OCI-LY7 (cell line): Measurements from ENCODE around the gene ISM2.

Source experiments
- EZH2phosphoT487 ChIP-seq: fragments of 200-600 bp; sonication (generic); IDR thresholded peaks from 2 replicates; pipeline ENCODE4 v1.6.1; 2018; ENCODE audit warnings: low read depth, borderline replicate concordance, mild to moderate bottlenecking, mixed run types, antibody characterized with exemption, low read length, moderate library complexity, mixed read lengths
- TF ChIP-seq, protein P1 (sequence below): fragments of 200-600 bp; sonication (generic); conservative IDR thresholded peaks from 2 replicates; pipeline ENCODE4 v1.5.1; 2014; ENCODE audit warnings: mild to moderate bottlenecking, antibody characterized with exemption, low read length, moderate library complexity, mixed read lengths

DNA sequence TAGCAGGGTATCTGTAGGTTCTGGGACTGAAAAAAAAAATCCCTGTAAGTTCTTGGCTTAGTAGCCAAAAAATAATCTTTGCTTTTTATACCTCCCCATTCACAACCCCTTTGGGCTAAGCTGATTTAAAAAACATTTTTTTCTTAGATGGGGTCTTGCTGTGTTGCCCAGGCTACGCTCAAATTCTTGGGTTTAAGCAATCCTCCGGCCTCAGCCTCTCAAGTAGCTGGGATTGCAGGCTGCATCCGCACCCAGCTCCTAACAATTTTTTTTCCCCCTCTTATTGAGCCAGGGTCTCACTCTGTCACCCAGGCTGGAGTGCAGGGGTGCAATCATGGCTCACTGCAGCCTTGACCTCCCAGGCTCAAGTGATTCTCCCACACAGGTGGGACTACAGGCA is 9.1 kb upstream of the ISM2 start:
- TF ChIP-seq, protein P1, sequence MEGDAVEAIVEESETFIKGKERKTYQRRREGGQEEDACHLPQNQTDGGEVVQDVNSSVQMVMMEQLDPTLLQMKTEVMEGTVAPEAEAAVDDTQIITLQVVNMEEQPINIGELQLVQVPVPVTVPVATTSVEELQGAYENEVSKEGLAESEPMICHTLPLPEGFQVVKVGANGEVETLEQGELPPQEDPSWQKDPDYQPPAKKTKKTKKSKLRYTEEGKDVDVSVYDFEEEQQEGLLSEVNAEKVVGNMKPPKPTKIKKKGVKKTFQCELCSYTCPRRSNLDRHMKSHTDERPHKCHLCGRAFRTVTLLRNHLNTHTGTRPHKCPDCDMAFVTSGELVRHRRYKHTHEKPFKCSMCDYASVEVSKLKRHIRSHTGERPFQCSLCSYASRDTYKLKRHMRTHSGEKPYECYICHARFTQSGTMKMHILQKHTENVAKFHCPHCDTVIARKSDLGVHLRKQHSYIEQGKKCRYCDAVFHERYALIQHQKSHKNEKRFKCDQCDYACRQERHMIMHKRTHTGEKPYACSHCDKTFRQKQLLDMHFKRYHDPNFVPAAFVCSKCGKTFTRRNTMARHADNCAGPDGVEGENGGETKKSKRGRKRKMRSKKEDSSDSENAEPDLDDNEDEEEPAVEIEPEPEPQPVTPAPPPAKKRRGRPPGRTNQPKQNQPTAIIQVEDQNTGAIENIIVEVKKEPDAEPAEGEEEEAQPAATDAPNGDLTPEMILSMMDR = no peak
- TF ChIP-seq EZH2phosphoT487 = no peak
